Activated CD8-positive, alpha-beta memory T cell treated with anti-CD3 and anti-CD28 coated beads for 1 hour (primary cell): ENCODE results near the gene ANAPC2.

Experiments used
- DNase-seq, 2 donors: peaks; one replicate each; pipeline ENCODE4 v3.0.0-alpha.2; 2020; ENCODE audit warnings: low read depth in 1 of 2; ENCODE audit errors: extremely low read depth in 1 of 2

ANAPC2 gene

GRCh38 chr9:137194909-137195308 is 6.5 kb upstream of the ANAPC2 start:
- DNase-seq = no peak

GRCh38 chr9:137194388-137194787 is 6.0 kb upstream of the ANAPC2 start:
- no peak for DNase-seq

DNA sequence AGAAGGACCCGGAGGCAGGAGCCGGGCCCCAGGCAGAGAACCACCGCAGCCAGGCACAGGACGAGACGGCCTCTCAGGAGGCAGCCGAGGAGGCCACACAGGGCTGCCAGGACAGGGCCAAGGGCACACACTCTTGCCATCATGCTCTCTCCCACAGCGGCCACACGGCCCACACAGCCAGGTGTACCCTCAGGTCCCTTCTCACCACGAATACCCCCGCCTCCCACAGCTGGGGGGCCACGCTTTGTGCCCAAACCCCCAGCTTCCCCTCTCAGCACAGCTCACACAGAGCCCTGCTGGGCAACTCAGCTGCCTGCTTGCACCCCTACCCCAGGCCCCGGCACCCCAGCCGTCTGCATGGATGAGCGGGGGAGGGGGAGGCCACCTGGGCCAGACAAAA is 5.4 kb upstream of the ANAPC2 start:
- no peak for DNase-seq

GRCh38 chr9:137192859-137193258 is 4.5 kb upstream of the ANAPC2 start:
- no peak for DNase-seq

GRCh38 chr9:137192448-137192780 is 4.1 kb upstream of the ANAPC2 start:
- DNase-seq = no peak

GRCh38 chr9:137191691-137192447 is 3.5 kb upstream of the ANAPC2 start:
- no peak for DNase-seq

DNA sequence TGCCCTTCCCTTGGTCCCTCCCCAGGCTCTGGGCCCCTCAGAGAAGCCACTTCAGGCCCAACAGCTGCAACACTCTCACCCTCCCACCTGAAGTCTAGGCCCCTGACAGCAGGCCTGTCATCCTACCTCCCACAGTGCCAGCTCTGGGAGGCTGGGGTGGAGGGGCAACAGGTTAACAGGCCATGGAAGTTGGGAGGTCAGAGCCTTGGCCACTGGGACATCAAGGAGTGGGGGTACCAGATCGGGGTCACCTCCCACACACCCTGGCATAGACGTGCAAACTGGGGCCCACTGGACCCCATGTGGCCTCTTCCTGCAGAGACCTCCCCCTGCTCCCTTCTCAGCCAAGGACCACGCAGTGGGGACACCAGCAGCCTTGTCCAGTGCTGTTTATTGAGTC is 2.9 kb upstream of the ANAPC2 start:
- DNase-seq = no peak

- DNase-seq = no peak
These were observed 2.0 kb upstream of the ANAPC2 start for GRCh38 chr9:137190315-137190856.

DNA sequence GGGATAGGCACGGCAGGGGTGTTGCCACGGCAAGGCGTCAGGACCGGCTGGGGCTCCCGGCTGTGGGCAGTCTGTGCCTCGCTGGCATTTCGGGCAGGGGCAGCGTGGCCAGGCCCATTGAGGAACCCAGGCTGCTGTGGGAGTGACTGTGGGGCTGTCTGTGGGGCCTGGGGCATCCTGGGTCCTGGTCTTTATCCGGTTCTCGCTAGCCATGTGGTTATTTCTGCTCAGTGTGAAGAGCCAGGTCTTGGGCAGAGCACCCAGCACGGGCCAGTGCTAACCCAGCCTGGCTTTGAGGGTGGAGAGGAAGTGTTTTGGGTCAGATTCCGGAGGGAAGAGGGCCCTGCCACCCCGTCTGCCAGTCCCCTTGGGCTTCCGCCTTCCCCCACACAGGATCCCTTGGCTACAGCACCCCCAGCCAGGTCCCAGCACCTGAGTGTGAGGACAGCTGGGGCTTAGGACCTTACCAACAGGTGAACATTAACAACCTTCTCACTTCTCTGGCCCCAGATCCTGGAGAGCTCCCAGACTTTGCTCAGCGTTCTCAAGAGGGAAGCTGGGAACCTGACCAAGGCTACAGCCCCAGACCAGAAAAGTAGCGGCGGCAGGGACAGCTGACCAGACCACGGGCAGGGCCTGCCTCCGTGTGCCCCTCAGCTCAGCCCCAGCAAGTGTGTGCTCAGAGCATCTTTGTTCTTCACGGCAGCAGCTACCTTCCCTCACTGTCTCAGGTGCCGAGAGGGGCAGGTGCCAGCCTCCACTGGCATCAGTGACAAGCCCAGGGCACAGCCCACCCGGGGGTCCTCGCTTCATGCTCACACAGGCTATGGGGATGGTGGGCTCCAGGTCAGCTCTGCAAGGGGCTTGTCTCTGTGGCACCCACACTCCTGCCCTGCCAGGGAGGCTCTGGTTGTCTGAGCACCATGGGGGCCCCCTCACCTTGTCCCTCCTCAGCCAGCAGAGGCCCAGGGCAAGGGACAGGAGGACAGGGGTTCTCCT is 1.2 kb upstream of the ANAPC2 start:
- DNase-seq = no peak

- DNase-seq = no peak
These were observed 272 bp downstream of the ANAPC2 start for GRCh38 chr9:137188086-137188489.

DNA sequence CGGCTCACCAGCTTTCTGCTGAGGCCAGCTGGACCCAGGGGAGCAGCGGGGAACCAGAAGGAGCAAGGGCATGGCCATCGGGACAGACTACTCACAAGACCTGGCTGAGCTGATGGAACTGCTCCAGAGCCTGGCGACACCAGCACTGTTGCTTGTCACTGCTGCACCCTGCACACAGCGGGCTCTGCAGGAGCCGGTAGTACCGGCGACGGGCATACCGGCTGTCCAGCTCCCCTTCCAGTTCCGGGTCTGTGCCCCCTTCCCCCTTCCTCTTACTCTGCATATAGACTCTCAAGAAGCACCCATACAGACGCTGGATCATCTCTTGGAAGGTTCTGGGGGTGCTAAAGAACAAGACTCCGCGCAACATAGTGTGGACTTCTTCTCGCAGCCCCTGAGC is 974 bp downstream of the ANAPC2 start:
- DNase-seq = no peak

GRCh38 chr9:137186385-137186784 is 2.0 kb downstream of the ANAPC2 start:
- DNase-seq = no peak

- no peak for DNase-seq
These were observed 2.4 kb downstream of the ANAPC2 start for GRCh38 chr9:137185921-137186320.

GRCh38 chr9:137184881-137185660 is 3.3 kb downstream of the ANAPC2 start:
- no peak for DNase-seq

GRCh38 chr9:137183980-137184595 is 4.3 kb downstream of the ANAPC2 start:
- no peak for DNase-seq

DNA sequence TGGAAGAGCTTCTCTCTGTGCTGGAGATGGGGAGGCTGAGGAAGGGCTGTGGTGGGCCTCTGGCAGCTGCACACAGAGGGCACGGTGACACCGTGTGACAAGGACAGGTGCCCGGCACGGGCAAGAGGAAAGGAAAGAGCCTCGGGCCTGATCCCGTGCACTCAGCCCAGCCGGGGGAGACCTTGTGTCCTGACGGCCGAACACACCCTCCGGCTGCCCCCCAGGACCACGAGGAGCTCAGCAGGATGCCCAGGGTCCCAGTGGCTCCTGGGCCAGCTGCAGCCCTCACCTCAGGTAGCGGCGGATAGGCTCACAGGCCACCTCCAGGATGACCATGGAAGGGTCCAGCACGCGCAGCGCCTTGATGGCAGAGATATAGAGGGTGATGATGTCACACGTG is 5.5 kb downstream of the ANAPC2 start:
- no peak for DNase-seq

DNA sequence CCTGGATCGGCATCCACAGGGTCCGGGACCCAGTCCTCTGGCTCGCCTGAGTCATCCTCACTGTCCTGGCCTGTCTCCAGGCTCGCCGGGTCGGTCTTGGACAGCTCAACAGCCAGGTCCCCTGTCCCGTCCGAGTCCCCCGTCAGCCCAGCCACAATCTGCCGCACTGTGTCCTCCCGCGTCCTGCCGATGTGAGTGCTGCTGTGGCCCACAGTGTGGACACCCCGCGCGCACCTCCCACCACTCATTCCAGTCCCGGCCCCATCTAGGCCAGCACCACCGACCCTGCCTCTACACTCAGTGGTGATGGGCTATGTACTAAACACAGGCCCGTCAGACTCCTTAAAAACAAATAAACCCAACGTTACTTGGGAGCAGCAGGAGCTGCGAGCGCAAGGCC is 6.7 kb downstream of the ANAPC2 start:
- DNase-seq = no peak

DNA sequence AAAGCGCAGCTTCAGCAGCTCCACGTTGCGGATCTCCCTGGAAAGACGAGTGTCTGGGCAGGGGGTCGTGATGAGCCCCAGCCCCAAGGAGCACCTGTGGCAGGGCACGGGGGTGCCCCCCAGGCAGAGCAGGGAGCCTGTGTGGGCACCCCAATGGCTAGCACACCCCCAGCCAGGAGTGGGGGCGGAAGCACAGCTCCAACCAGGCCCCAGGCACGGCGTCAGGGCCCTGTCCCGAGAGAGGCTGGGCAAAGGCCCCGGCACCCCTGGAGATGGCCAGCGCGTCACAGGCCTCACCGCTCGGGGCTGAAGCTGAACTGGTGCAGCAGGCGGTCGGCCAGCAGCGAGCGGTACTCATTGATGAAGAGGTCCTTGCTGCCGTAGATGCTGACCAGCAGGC is 7.9 kb downstream of the ANAPC2 start:
- DNase-seq = no peak

- DNase-seq = no peak
These were observed 8.6 kb downstream of the ANAPC2 start for GRCh38 chr9:137179761-137180160.

GRCh38 chr9:137178939-137179630 is 9.3 kb downstream of the ANAPC2 start:
- no peak for DNase-seq
